Activated CD4-positive, alpha-beta memory T cell treated with anti-CD3 and anti-CD28 coated beads for 36 hours (primary cell): ENCODE measurements around the gene CPLX4. TPM values are rescaled to one million over a fixed set of nuclear protein-coding genes. Genes with fewer than 3 reads are reported as not detected.

Experiments
- CTCF ChIA-PET: fragments of 350-600 bp; sonication (Branson Sonifier 250); formaldehyde crosslinking; loops from one replicate; lab custom pipeline; 2021; ENCODE audit warnings: antibody characterized with exemption, inconsistent platforms; lab: Charles Lee
- POLR2A ChIA-PET: fragments of 350-600 bp; sonication (Branson Sonifier 250); formaldehyde crosslinking; loops from one replicate; lab custom pipeline; 2021; ENCODE audit warnings: antibody characterized with exemption; lab: Charles Lee
- DNase-seq: peaks from one replicate; pipeline ENCODE4 v3.0.0-alpha.2; 2020
- H3K27ac Mint-ChIP-seq: one replicate; pipeline ENCODE4 v1.8.0; 2021; ENCODE audit warnings: mixed read lengths
- H3K27me3 Mint-ChIP-seq: one replicate; pipeline ENCODE4 v1.8.0; 2021; ENCODE audit warnings: mixed read lengths
- H3K36me3 Mint-ChIP-seq: one replicate; pipeline ENCODE4 v1.8.0; 2021; ENCODE audit warnings: mixed read lengths
- H3K4me1 Mint-ChIP-seq: one replicate; pipeline ENCODE4 v1.8.0; 2021; ENCODE audit warnings: low read depth, mixed read lengths
- H3K4me3 Mint-ChIP-seq: one replicate; pipeline ENCODE4 v1.8.0; 2021; ENCODE audit warnings: mild to moderate bottlenecking, mixed read lengths
- H3K9me3 Mint-ChIP-seq: one replicate; pipeline ENCODE4 v1.8.0; 2021; ENCODE audit warnings: mixed read lengths
- intact Hi-C: fragments of 100-400 bp; cut with micrococcal nuclease; formaldehyde crosslinking; loops from one replicate; pipeline ENCODE4 v1.15.1; 2023
- total RNA-seq, 2 experiments: library from RNA; stranded (reverse); gene quantifications; one replicate each; pipeline ENCODE4 v1.2.3, GENCODE V29; 2021

Gene CPLX4
- not detected for total RNA-seq

GRCh38 chr18:59318460-59319050, at the start of gene CPLX4:
Gene CPLX4, minus strand, starts transcription at chr18:59318649. Its CDS starts 187 bp downstream, at chr18:59318462.
- POLR2A ChIA-PET: no interaction called here

GRCh38 chr18:59360381-59360780, 41.9 kb upstream of the CPLX4 start:
- CTCF ChIA-PET: interaction anchor here (0.9 to 1.7 kb wide), 2 partner anchors 15 to 42 kb away, joined by 3 to 9 read pairs; no protein-coding TSS in a partner anchor
- POLR2A ChIA-PET: interaction anchor here (0.7 to 1.4 kb wide), 2 partner anchors 17 to 20 kb away, joined by 3 to 4 read pairs; no protein-coding TSS in a partner anchor
- Mint-ChIP-seq H3K36me3 (peaks cover 13% of the 10 kb centered on the region), H3K27me3 (no peaks in the 10 kb centered on the region), H3K4me3 (peak overlapping the region; percentile 45), H3K4me1 (peaks cover 20% of the 10 kb centered on the region), H3K27ac (no peak overlapping the region), H3K9me3 (no peaks in the 10 kb centered on the region)
- intact Hi-C loops: no loop called here
- DNase-seq: no peak

More at GRCh38 chr18:59318460-59319050, at the start of gene CPLX4:
- no peak for DNase-seq
- no peak within 1 kb of the TSS for H3K27ac Mint-ChIP-seq
- H3K27me3 Mint-ChIP-seq: peaks cover 2% of the 10 kb centered on the region
- H3K9me3 Mint-ChIP-seq: no peaks in the 10 kb centered on the region
- H3K36me3 Mint-ChIP-seq: no peaks in the 10 kb centered on the region
- H3K4me3 Mint-ChIP-seq: no peak within 1 kb of the TSS
- H3K4me1 Mint-ChIP-seq: no peaks in the 10 kb centered on the region
- CTCF ChIA-PET: interaction anchor here (1.7 to 2.4 kb wide), 2 partner anchors 9 to 84 kb away, joined by 4 to 16 read pairs; no protein-coding TSS in a partner anchor
- intact Hi-C loops: no loop called here

GRCh38 chr18:59359576-59359952, 41.1 kb upstream of the CPLX4 start:
- no peak for DNase-seq
- Mint-ChIP-seq H3K4me3 (peak overlapping the region; percentile 70), H3K27me3 (no peaks in the 10 kb centered on the region), H3K27ac (peak overlapping the region; percentile 56), H3K4me1 (peaks cover 24% of the 10 kb centered on the region), H3K36me3 (peaks cover 20% of the 10 kb centered on the region), H3K9me3 (no peaks in the 10 kb centered on the region)
- POLR2A ChIA-PET: interaction anchor here (0.6 to 1.6 kb wide), 7 partner anchors 14 to 688 kb away, joined by 3 to 7 read pairs (median 4); partner anchors contain the start of genes MALT1, PMAIP1 and SEC11C
- intact Hi-C loops: loop anchor here (1.0 to 10.0 kb wide), 5 partner anchors 43 to 689 kb away; partner anchors contain the start of genes MALT1, RAX and SEC11C
- CTCF ChIA-PET: interaction anchor here (0.9 to 1.7 kb wide), 3 partner anchors 15 to 43 kb away, joined by 3 to 9 read pairs (median 3); no protein-coding TSS in a partner anchor

- intact Hi-C loops: loop anchor here (1.0 to 10.0 kb wide), 7 partner anchors 18 to 688 kb away; partner anchors contain the start of genes MALT1, PMAIP1, RAX and SEC11C
- Mint-ChIP-seq H3K9me3 (no peaks in the 10 kb centered on the region), H3K27ac (peak within 1 kb of the TSS; percentile 94), H3K4me3 (peak within 1 kb of the TSS; percentile 83), H3K4me1 (peaks cover 26% of the 10 kb centered on the region), H3K27me3 (no peaks in the 10 kb centered on the region), H3K36me3 (peaks cover 21% of the 10 kb centered on the region)
- CTCF ChIA-PET: interaction anchor here (1.2 to 1.7 kb wide), 2 partner anchors 25 to 43 kb away, joined by 3 to 9 read pairs; no protein-coding TSS in a partner anchor
- POLR2A ChIA-PET: interaction anchor here (0.6 to 1.6 kb wide), 7 partner anchors 13 to 687 kb away, joined by 3 to 7 read pairs (median 4); partner anchors contain the start of genes MALT1, PMAIP1 and SEC11C
- DNase-seq: peak; percentile 97
Measured at GRCh38 chr18:59358712-59359575, 40.5 kb upstream of the CPLX4 start, which contains the start of gene LMAN1. Gene LMAN1, minus strand, starts transcription at chr18:59359265. Its CDS starts 21 bp downstream, at chr18:59359244.

GRCh38 chr18:59358414-59358711, 39.9 kb upstream of the CPLX4 start:
- ChIA-PET POLR2A (interaction anchor here (1.3 kb wide), 1 partner anchor 687 kb away, joined by 3 read pairs; the partner anchor contains the start of gene MALT1), CTCF (interaction anchor here (0.9 kb wide), 1 partner anchor 50 kb away, joined by 5 read pairs; no protein-coding TSS in a partner anchor)
- Mint-ChIP-seq H3K36me3 (peaks cover 22% of the 10 kb centered on the region), H3K4me1 (peaks cover 26% of the 10 kb centered on the region), H3K9me3 (no peaks in the 10 kb centered on the region), H3K27me3 (no peaks in the 10 kb centered on the region), H3K27ac (peak overlapping the region; percentile 94), H3K4me3 (peak overlapping the region; percentile 83)
- intact Hi-C loops: loop anchor here (1.0 to 10.0 kb wide), 6 partner anchors 17 to 688 kb away; partner anchors contain the start of genes MALT1, PMAIP1 and RAX
- DNase-seq: no peak

- CTCF ChIA-PET: interaction anchor here (0.9 kb wide), 1 partner anchor 49 kb away, joined by 5 read pairs; no protein-coding TSS in a partner anchor
- Mint-ChIP-seq H3K4me3 (peak overlapping the region; percentile 83), H3K27me3 (no peaks in the 10 kb centered on the region)
Measured at GRCh38 chr18:59357928-59358327, 39.5 kb upstream of the CPLX4 start.

GRCh38 chr18:59354731-59355130, 36.3 kb upstream of the CPLX4 start:
- Mint-ChIP-seq H3K36me3 (peaks cover 51% of the 10 kb centered on the region), H3K9me3 (no peaks in the 10 kb centered on the region), H3K27me3 (no peaks in the 10 kb centered on the region), H3K4me3 (no peak overlapping the region), H3K27ac (no peak overlapping the region), H3K4me1 (peaks cover 37% of the 10 kb centered on the region)
- POLR2A ChIA-PET: no interaction called here
- intact Hi-C loops: loop anchor here (10.0 kb wide), 1 partner anchor 600 kb away; no protein-coding TSS in a partner anchor
- no peak for DNase-seq
- CTCF ChIA-PET: interaction anchor here (1.1 to 5.5 kb wide), 3 partner anchors 27 to 86 kb away, joined by 3 to 32 read pairs (median 3); no protein-coding TSS in a partner anchor

More at GRCh38 chr18:59357928-59358327, 39.5 kb upstream of the CPLX4 start:
- POLR2A ChIA-PET: interaction anchor here (0.9 kb wide), 1 partner anchor 11 kb away, joined by 3 read pairs; no protein-coding TSS in a partner anchor
- Mint-ChIP-seq H3K27ac (peak overlapping the region; percentile 94), H3K9me3 (no peaks in the 10 kb centered on the region), H3K36me3 (peaks cover 26% of the 10 kb centered on the region), H3K4me1 (peaks cover 31% of the 10 kb centered on the region)
- DNase-seq: peak; percentile 17
- intact Hi-C loops: loop anchor here (1.0 to 10.0 kb wide), 6 partner anchors 17 to 687 kb away; partner anchors contain the start of genes MALT1, PMAIP1 and RAX

GRCh38 chr18:59353079-59353680, 34.7 kb upstream of the CPLX4 start:
- no peaks in the 10 kb centered on the region for H3K27me3 Mint-ChIP-seq
- H3K4me1 Mint-ChIP-seq: peaks cover 37% of the 10 kb centered on the region
- no peaks in the 10 kb centered on the region for H3K9me3 Mint-ChIP-seq
- no peak overlapping the region for H3K27ac Mint-ChIP-seq
- peaks cover 66% of the 10 kb centered on the region for H3K36me3 Mint-ChIP-seq
- intact Hi-C loops: loop anchor here (10.0 kb wide), 1 partner anchor 602 kb away; no protein-coding TSS in a partner anchor
- ChIA-PET CTCF (interaction anchor here (1.0 to 5.5 kb wide), 2 partner anchors 49 to 80 kb away, joined by 4 to 32 read pairs; partner anchors contain the start of gene RAX), POLR2A (interaction anchor here (1.4 kb wide), 1 partner anchor 14 kb away, joined by 3 read pairs; no protein-coding TSS in a partner anchor)
- DNase-seq: no peak
- H3K4me3 Mint-ChIP-seq: no peak overlapping the region

- ChIA-PET POLR2A (interaction anchor here (1.4 kb wide), 1 partner anchor 13 kb away, joined by 3 read pairs; no protein-coding TSS in a partner anchor), CTCF (interaction anchor here (1.0 to 5.5 kb wide), 3 partner anchors 42 to 79 kb away, joined by 3 to 32 read pairs (median 4); partner anchors contain the start of gene RAX)
- Mint-ChIP-seq H3K27ac (peak overlapping the region; percentile 13), H3K36me3 (peaks cover 69% of the 10 kb centered on the region), H3K27me3 (no peaks in the 10 kb centered on the region), H3K4me1 (peaks cover 34% of the 10 kb centered on the region), H3K4me3 (no peak overlapping the region), H3K9me3 (no peaks in the 10 kb centered on the region)
- intact Hi-C loops: loop anchor here (10.0 kb wide), 1 partner anchor 602 kb away; no protein-coding TSS in a partner anchor
- no peak for DNase-seq
Measured at GRCh38 chr18:59352250-59352855, 33.9 kb upstream of the CPLX4 start.

GRCh38 chr18:59345556-59345955, 27.1 kb upstream of the CPLX4 start:
- no peak for DNase-seq
- ChIA-PET CTCF (interaction anchor here (0.6 to 2.4 kb wide), 2 partner anchors 57 to 955 kb away, joined by 3 to 6 read pairs; no protein-coding TSS in a partner anchor), POLR2A (interaction anchor here (1.1 to 2.1 kb wide), 3 partner anchors 8 to 16 kb away, joined by 3 to 4 read pairs (median 3); no protein-coding TSS in a partner anchor)
- H3K4me3 Mint-ChIP-seq: no peak overlapping the region
- intact Hi-C loops: no loop called here
- peaks cover 81% of the 10 kb centered on the region for H3K36me3 Mint-ChIP-seq
- no peak overlapping the region for H3K27ac Mint-ChIP-seq
- H3K4me1 Mint-ChIP-seq: peaks cover 41% of the 10 kb centered on the region
- H3K27me3 Mint-ChIP-seq: no peaks in the 10 kb centered on the region
- H3K9me3 Mint-ChIP-seq: peaks cover 22% of the 10 kb centered on the region
